ENCODE results near the gene AGBL4.

GRCh38 chr1:49059087-49059486, 964.7 kb downstream of the AGBL4 start:
- no peak for TF ChIP-seq POLR2A (IDR thresholded peaks at IDR 0.05)
- TF ChIP-seq, protein P1, sequence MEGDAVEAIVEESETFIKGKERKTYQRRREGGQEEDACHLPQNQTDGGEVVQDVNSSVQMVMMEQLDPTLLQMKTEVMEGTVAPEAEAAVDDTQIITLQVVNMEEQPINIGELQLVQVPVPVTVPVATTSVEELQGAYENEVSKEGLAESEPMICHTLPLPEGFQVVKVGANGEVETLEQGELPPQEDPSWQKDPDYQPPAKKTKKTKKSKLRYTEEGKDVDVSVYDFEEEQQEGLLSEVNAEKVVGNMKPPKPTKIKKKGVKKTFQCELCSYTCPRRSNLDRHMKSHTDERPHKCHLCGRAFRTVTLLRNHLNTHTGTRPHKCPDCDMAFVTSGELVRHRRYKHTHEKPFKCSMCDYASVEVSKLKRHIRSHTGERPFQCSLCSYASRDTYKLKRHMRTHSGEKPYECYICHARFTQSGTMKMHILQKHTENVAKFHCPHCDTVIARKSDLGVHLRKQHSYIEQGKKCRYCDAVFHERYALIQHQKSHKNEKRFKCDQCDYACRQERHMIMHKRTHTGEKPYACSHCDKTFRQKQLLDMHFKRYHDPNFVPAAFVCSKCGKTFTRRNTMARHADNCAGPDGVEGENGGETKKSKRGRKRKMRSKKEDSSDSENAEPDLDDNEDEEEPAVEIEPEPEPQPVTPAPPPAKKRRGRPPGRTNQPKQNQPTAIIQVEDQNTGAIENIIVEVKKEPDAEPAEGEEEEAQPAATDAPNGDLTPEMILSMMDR (IDR thresholded peaks at IDR 0.05), result no peak
